CD4-positive, CD25-positive, alpha-beta regulatory T cell (primary cell): ENCODE results near the gene KIAA0825. TPM values are rescaled to one million over a fixed set of nuclear protein-coding genes. Genes with fewer than 3 reads are reported as not detected.

ENCODE experiments used
- ATAC-seq, 2 donors: fragments of 150-1000 bp; cut with Tn5 transposase; one replicate each; pipeline ENCODE4 v1.10.0; 2021; ENCODE audit warnings: low read depth in 2 of 2, moderate number of reproducible peaks in 2 of 2, moderate library complexity in 1 of 2
- DNase-seq, 3 donors: peaks; one replicate each; pipeline versions ENCODE4 v3.0.0 to v3.0.0-alpha.2; 2012 to 2022; ENCODE audit warnings: mixed read lengths in 1 of 3
- H3K27ac ChIP-seq: one replicate; pipeline ENCODE4 v1.7.0; 2013; ENCODE audit warnings: mild to moderate bottlenecking, low read length; ENCODE audit not compliant: insufficient read depth, poor library complexity, severe bottlenecking
- H3K27me3 ChIP-seq: one replicate; pipeline ENCODE4 v1.7.0; 2013; ENCODE audit warnings: low read length; ENCODE audit not compliant: control insufficient read depth, insufficient read depth
- H3K36me3 ChIP-seq: one replicate; pipeline ENCODE4 v1.7.0; 2013; ENCODE audit warnings: mild to moderate bottlenecking, low read length, moderate library complexity; ENCODE audit not compliant: control insufficient read depth, insufficient read depth
- H3K4me1 ChIP-seq: 2 replicates; pipeline ENCODE4 v1.7.0; 2013; ENCODE audit warnings: mild to moderate bottlenecking, low read length; ENCODE audit not compliant: insufficient read depth, control insufficient read depth, poor library complexity, severe bottlenecking
- H3K4me3 ChIP-seq: one replicate; pipeline ENCODE4 v1.7.0; 2013; ENCODE audit warnings: low read depth, mild to moderate bottlenecking, low read length, moderate library complexity
- H3K9me3 ChIP-seq, 2 experiments: 1 replicate in 1 of 2; 2 replicates in 1 of 2; pipeline ENCODE4 v1.7.0; 2013; ENCODE audit warnings: low read length in 2 of 2, mild to moderate bottlenecking in 1 of 2, moderate library complexity in 1 of 2; ENCODE audit not compliant: control insufficient read depth in 2 of 2
- H3K27ac Mint-ChIP-seq, 3 donors: one replicate each; pipeline ENCODE4 v1.8.0; 2020 to 2022; ENCODE audit warnings: mild to moderate bottlenecking in 3 of 3, mixed read lengths in 3 of 3, moderate library complexity in 2 of 3
- H3K27me3 Mint-ChIP-seq: one replicate; pipeline ENCODE4 v1.8.0; 2022; ENCODE audit warnings: mild to moderate bottlenecking, mixed read lengths
- H3K36me3 Mint-ChIP-seq: one replicate; pipeline ENCODE4 v1.8.0; 2020; ENCODE audit warnings: mixed read lengths
- H3K4me1 Mint-ChIP-seq, 4 donors: one replicate each; pipeline ENCODE4 v1.8.0; 2020 to 2022; ENCODE audit warnings: mixed read lengths in 4 of 4, mild to moderate bottlenecking in 1 of 4
- H3K4me3 Mint-ChIP-seq, 4 donors: one replicate each; pipeline ENCODE4 v1.8.0; 2020 to 2022; ENCODE audit warnings: mild to moderate bottlenecking in 4 of 4, mixed read lengths in 4 of 4, moderate library complexity in 3 of 4
- H3K9me3 Mint-ChIP-seq, 7 donors: one replicate each; pipeline ENCODE4 v1.8.0; 2020 to 2022; ENCODE audit warnings: mixed read lengths in 7 of 7, mild to moderate bottlenecking in 3 of 7, moderate library complexity in 2 of 7
- polyA plus RNA-seq, 4 donors: library from polyadenylated mRNA; unstranded; fragments of 300-500 nt; fragmentation: Illumina TruSeq; gene quantifications; one replicate each; pipeline ENCODE4 v1.2.3, GENCODE V29; 2021
- total RNA-seq: library from RNA; stranded (reverse); gene quantifications from one replicate; pipeline ENCODE4 v1.2.3, GENCODE V29; 2022

Gene KIAA0825
- total and polyA plus RNA-seq, 5 donors from 2014 or later, result 0.42 to 4.6 (median 1.3) TPM

GRCh38 chr5:94199566-94199965, 418.8 kb downstream of the KIAA0825 start:
- Histone ChIP-seq H3K27ac (no peak overlapping the region), H3K4me1 (no peaks in the 10 kb centered on the region), H3K36me3 (no peaks in the 10 kb centered on the region), H3K27me3 (no peaks in the 10 kb centered on the region), H3K4me3 (no peak overlapping the region), H3K9me3 (no peaks in the 10 kb centered on the region)
- Mint-ChIP-seq H3K27ac (no peak overlapping the region), H3K4me1 (no peaks in the 10 kb centered on the region), H3K36me3 (no peaks in the 10 kb centered on the region), H3K9me3 (no peaks in the 10 kb centered on the region), H3K27me3 (peaks cover 13% of the 10 kb centered on the region), H3K4me3 (no peak overlapping the region)
- DNase-seq, result no peak
- no peak for ATAC-seq

GRCh38 chr5:94197970-94198369, 420.4 kb downstream of the KIAA0825 start:
- no peaks in the 10 kb centered on the region for H3K36me3 ChIP-seq
- Mint-ChIP-seq H3K27ac (no peak overlapping the region), H3K9me3 (peaks cover 0 to 3% (median 0%) of the 10 kb centered on the region in 7 donors), H3K27me3 (peaks cover 13% of the 10 kb centered on the region), H3K4me1 (no peaks in the 10 kb centered on the region), H3K36me3 (no peaks in the 10 kb centered on the region), H3K4me3 (no peak overlapping the region)
- no peaks in the 10 kb centered on the region for H3K4me1 ChIP-seq
- no peaks in the 10 kb centered on the region for H3K27me3 ChIP-seq
- no peak overlapping the region for H3K4me3 ChIP-seq
- no peaks in the 10 kb centered on the region for H3K9me3 ChIP-seq
- H3K27ac ChIP-seq, result no peak overlapping the region
- ATAC-seq (no peak), DNase-seq (no peak)

GRCh38 chr5:94196953-94197352, 421.5 kb downstream of the KIAA0825 start:
- Histone ChIP-seq H3K4me1 (no peaks in the 10 kb centered on the region), H3K27me3 (no peaks in the 10 kb centered on the region), H3K36me3 (no peaks in the 10 kb centered on the region), H3K9me3 (no peaks in the 10 kb centered on the region), H3K27ac (no peak overlapping the region), H3K4me3 (no peak overlapping the region)
- Mint-ChIP-seq H3K9me3 (peaks cover 0 to 3% (median 0%) of the 10 kb centered on the region in 7 donors), H3K4me1 (no peaks in the 10 kb centered on the region), H3K36me3 (no peaks in the 10 kb centered on the region), H3K27ac (no peak overlapping the region), H3K4me3 (no peak overlapping the region), H3K27me3 (peaks cover 13% of the 10 kb centered on the region)
- ATAC-seq (no peak), DNase-seq (no peak)

- Histone ChIP-seq H3K9me3 (no peaks in the 10 kb centered on the region), H3K4me3 (no peak overlapping the region), H3K27me3 (no peaks in the 10 kb centered on the region), H3K36me3 (no peaks in the 10 kb centered on the region), H3K4me1 (no peaks in the 10 kb centered on the region), H3K27ac (no peak overlapping the region)
- no peak overlapping the region for H3K4me3 Mint-ChIP-seq
- no peaks in the 10 kb centered on the region for H3K4me1 Mint-ChIP-seq
- peaks cover 0 to 5% (median 0%) of the 10 kb centered on the region in 7 donors for H3K9me3 Mint-ChIP-seq
- no peak for DNase-seq
- H3K27ac Mint-ChIP-seq, result no peak overlapping the region
- ATAC-seq, result no peak
- H3K27me3 Mint-ChIP-seq, result peaks cover 11% of the 10 kb centered on the region
- no peaks in the 10 kb centered on the region for H3K36me3 Mint-ChIP-seq
Measured at GRCh38 chr5:94192658-94193391, 425.6 kb downstream of the KIAA0825 start.

- no peak overlapping the region for H3K4me3 Mint-ChIP-seq
- no peaks in the 10 kb centered on the region for H3K4me1 ChIP-seq
- peaks cover 8% of the 10 kb centered on the region for H3K27me3 Mint-ChIP-seq
- H3K36me3 ChIP-seq, result no peaks in the 10 kb centered on the region
- no peaks in the 10 kb centered on the region for H3K4me1 Mint-ChIP-seq
- no peak overlapping the region for H3K27ac Mint-ChIP-seq
- H3K36me3 Mint-ChIP-seq, result no peaks in the 10 kb centered on the region
- H3K27me3 ChIP-seq, result no peaks in the 10 kb centered on the region
- H3K9me3 Mint-ChIP-seq, result peaks cover 0 to 5% (median 1%) of the 10 kb centered on the region in 7 donors
- H3K9me3 ChIP-seq, result no peaks in the 10 kb centered on the region
- H3K27ac ChIP-seq, result no peak overlapping the region
- no peak overlapping the region for H3K4me3 ChIP-seq
- ATAC-seq (no peak), DNase-seq (no peak)
Measured at GRCh38 chr5:94191604-94192003, 426.8 kb downstream of the KIAA0825 start.

GRCh38 chr5:94188725-94189124, 429.7 kb downstream of the KIAA0825 start:
- Mint-ChIP-seq H3K27ac (no peak overlapping the region), H3K36me3 (no peaks in the 10 kb centered on the region), H3K4me3 (no peak overlapping the region), H3K9me3 (peaks cover 0 to 3% (median 1%) of the 10 kb centered on the region in 7 donors), H3K4me1 (no peaks in the 10 kb centered on the region), H3K27me3 (peaks cover 4% of the 10 kb centered on the region)
- ATAC-seq (no peak), DNase-seq (no peak)
- no peaks in the 10 kb centered on the region for H3K36me3 ChIP-seq
- H3K9me3 ChIP-seq, result no peaks in the 10 kb centered on the region
- H3K27me3 ChIP-seq, result peaks cover 2% of the 10 kb centered on the region
- H3K4me1 ChIP-seq, result no peaks in the 10 kb centered on the region
- no peak overlapping the region for H3K27ac ChIP-seq
- H3K4me3 ChIP-seq, result no peak overlapping the region

- peaks cover 4% of the 10 kb centered on the region for H3K27me3 Mint-ChIP-seq
Measured at GRCh38 chr5:94184870-94185269, 433.5 kb downstream of the KIAA0825 start.

GRCh38 chr5:94181895-94182294, 436.5 kb downstream of the KIAA0825 start:
- no peak for ATAC-seq
- no peak overlapping the region for H3K4me3 Mint-ChIP-seq
- H3K9me3 Mint-ChIP-seq, result peaks cover 0 to 1% (median 0%) of the 10 kb centered on the region in 7 donors
- Histone ChIP-seq H3K4me1 (no peaks in the 10 kb centered on the region), H3K27ac (no peak overlapping the region), H3K27me3 (peaks cover 2% of the 10 kb centered on the region), H3K4me3 (no peak overlapping the region), H3K36me3 (no peaks in the 10 kb centered on the region), H3K9me3 (no peaks in the 10 kb centered on the region)
- H3K4me1 Mint-ChIP-seq, result no peaks in the 10 kb centered on the region
- no peak overlapping the region for H3K27ac Mint-ChIP-seq
- peaks cover 4% of the 10 kb centered on the region for H3K27me3 Mint-ChIP-seq
- no peaks in the 10 kb centered on the region for H3K36me3 Mint-ChIP-seq
- no peak for DNase-seq

More at GRCh38 chr5:94184870-94185269, 433.5 kb downstream of the KIAA0825 start:
- ATAC-seq (no peak), DNase-seq (no peak)
- Mint-ChIP-seq H3K4me1 (no peaks in the 10 kb centered on the region), H3K27ac (no peak overlapping the region), H3K36me3 (no peaks in the 10 kb centered on the region), H3K9me3 (peaks cover 0 to 2% (median 1%) of the 10 kb centered on the region in 7 donors), H3K4me3 (no peak overlapping the region)
- Histone ChIP-seq H3K4me3 (no peak overlapping the region), H3K27ac (no peak overlapping the region), H3K4me1 (no peaks in the 10 kb centered on the region), H3K9me3 (no peaks in the 10 kb centered on the region), H3K36me3 (no peaks in the 10 kb centered on the region), H3K27me3 (peaks cover 2% of the 10 kb centered on the region)
